HPDE6-E6E7 (cell line): ENCODE results near the gene ACTL6B.
A peak's percentile ranks its signal among the peaks of the same experiment; 100 is the strongest.
"Not testable (repeated sequence)": the region's sequence is repeated elsewhere in the genome, so short reads cannot be mapped to it uniquely, and the experiment has no call there.

Experiments
- DNase-seq: peaks from one replicate; pipeline ENCODE4 v3.0.0; 2011; ENCODE audit warnings: missing footprints; ENCODE audit errors: extremely low spot score

The ACTL6B gene

GRCh38 chr7:100671353-100672327 lies 15.4 kb upstream of the ACTL6B start:
- DNase-seq, result no peak

- no peak for DNase-seq
Observed at GRCh38 chr7:100670074-100670473, 13.8 kb upstream of the ACTL6B start.

GRCh38 chr7:100669106-100669505 lies 12.9 kb upstream of the ACTL6B start:
- not testable (repeated sequence) for DNase-seq

- DNase-seq, result no peak
Observed at GRCh38 chr7:100668069-100668449, 11.8 kb upstream of the ACTL6B start.

- no peak for DNase-seq
Observed at GRCh38 chr7:100667331-100668068, 11.3 kb upstream of the ACTL6B start.

- no peak for DNase-seq
Observed at GRCh38 chr7:100665168-100665726, 9.0 kb upstream of the ACTL6B start.

GRCh38 chr7:100662194-100662776 lies 6.0 kb upstream of the ACTL6B start:
- not testable (repeated sequence) for DNase-seq

- no peak for DNase-seq
Observed at GRCh38 chr7:100654908-100655831, 1.1 kb downstream of the ACTL6B start.

- DNase-seq, result no peak
Observed at GRCh38 chr7:100649826-100650565, 6.3 kb downstream of the ACTL6B start.

GRCh38 chr7:100642534-100642907 lies 13.7 kb downstream of the ACTL6B start:
- no peak for DNase-seq

- no peak for DNase-seq
Observed at GRCh38 chr7:100641860-100642533, 14.3 kb downstream of the ACTL6B start.

- DNase-seq, result no peak
Observed at GRCh38 chr7:100641463-100641859, 14.8 kb downstream of the ACTL6B start, which contains the start of gene TFR2. Gene TFR2, minus strand, starts transcription at chr7:100641552. Its CDS starts 43 bp downstream, at chr7:100641509.

GRCh38 chr7:100640517-100641440 lies 15.5 kb downstream of the ACTL6B start:
- DNase-seq, result no peak

GRCh38 chr7:100639995-100640516 lies 16.2 kb downstream of the ACTL6B start:
- no peak for DNase-seq

GRCh38 chr7:100632951-100633717 lies 23.1 kb downstream of the ACTL6B start:
- DNase-seq, result peak; percentile 60

- no peak for DNase-seq
Observed at GRCh38 chr7:100630066-100630465, 26.2 kb downstream of the ACTL6B start.

- DNase-seq, result no peak
Observed at GRCh38 chr7:100629117-100629716, 27.0 kb downstream of the ACTL6B start.
